Measurements from ENCODE around the gene MYO18A. TPM values are rescaled to one million over a fixed set of nuclear protein-coding genes. Genes with fewer than 3 reads are reported as not detected.
A peak's percentile ranks its signal among the peaks of the same experiment; 100 is the strongest.

Gene MYO18A
- total and polyA plus RNA-seq, 2 experiments from 2014 or later: 16.0 to 30.5 TPM

GRCh38 chr17:29063992-29064391 is 116.2 kb downstream of the MYO18A start:
- Histone ChIP-seq H3K4me3 (no peak overlapping the region), H4K20me1 (ENCODE audit: insufficient read depth) (no peaks in the 10 kb centered on the region), H3K9ac (no peak overlapping the region), H3K4me2 (ENCODE audit: unreplicated experiment) (no peak overlapping the region), H3K9me3 (ENCODE audit: low read depth) (no peaks in the 10 kb centered on the region), H3K27ac (no peak overlapping the region), H3K4me1 (ENCODE audit: insufficient read depth) (no peaks in the 10 kb centered on the region), H3K9me2 (ENCODE audit: insufficient read depth) (no peaks in the 10 kb centered on the region), H3K36me3 (ENCODE audit: low read depth) (no peaks in the 10 kb centered on the region), H2AFZ (no peak overlapping the region), H3K79me2 (ENCODE audit: insufficient read depth) (no peaks in the 10 kb centered on the region), H3K27me3 (replicated peaks; ENCODE audit: insufficient read depth) (no peaks in the 10 kb centered on the region; the same call in 1 of the 2 replicates), H3F3A (ENCODE audit: insufficient read depth) (0 out of 2 replicates have a peak, but pooled peaks cover 3% of the 10 kb centered on the region)
- WGBS, 2 experiments (ENCODE audit: low coverage in 1 of 2, low lambda C conversion rate in 2 of 2, missing lambda C conversion rate in 2 of 2): 61 to 70% methylated on average over 7 of the region's 7 CpGs
- DNase-seq: no peak
- TF ChIP-seq EZH2phosphoT487 (IDR thresholded peaks at IDR 0.05; ENCODE audit: insufficient read depth, low read depth): no peak
- TF ChIP-seq EZH2 (IDR thresholded peaks at IDR 0.05; ENCODE audit: insufficient read depth, poor library complexity, severe bottlenecking): no peak
- in situ Hi-C loops (cut with MboI): no loop called here

GRCh38 chr17:29062215-29062614 is 118.0 kb downstream of the MYO18A start:
- WGBS, 2 experiments (ENCODE audit: low coverage in 1 of 2, low lambda C conversion rate in 2 of 2, missing lambda C conversion rate in 2 of 2): 80 to 81% methylated on average over 9 of the region's 9 CpGs

GRCh38 chr17:29061036-29061435 is 119.2 kb downstream of the MYO18A start:
- Histone ChIP-seq H3K27me3 (replicated peaks; ENCODE audit: insufficient read depth) (peaks cover 18% of the 10 kb centered on the region), H4K20me1 (ENCODE audit: insufficient read depth) (no peaks in the 10 kb centered on the region), H3K79me2 (ENCODE audit: insufficient read depth) (no peaks in the 10 kb centered on the region), H3K4me2 (ENCODE audit: unreplicated experiment) (no peak overlapping the region), H3K9me3 (ENCODE audit: low read depth) (no peaks in the 10 kb centered on the region), H3K4me3 (no peak overlapping the region), H2AFZ (no peak overlapping the region), H3K27ac (no peak overlapping the region), H3K9ac (no peak overlapping the region), H3K9me2 (ENCODE audit: insufficient read depth) (no peaks in the 10 kb centered on the region), H3K36me3 (ENCODE audit: low read depth) (no peaks in the 10 kb centered on the region), H3F3A (ENCODE audit: insufficient read depth) (no peaks in the 10 kb centered on the region), H3K4me1 (ENCODE audit: insufficient read depth) (no peaks in the 10 kb centered on the region)
- TF ChIP-seq EZH2 (IDR thresholded peaks at IDR 0.05; ENCODE audit: insufficient read depth, poor library complexity, severe bottlenecking) (no peak), EZH2phosphoT487 (IDR thresholded peaks at IDR 0.05; ENCODE audit: insufficient read depth, low read depth) (no peak)
- in situ Hi-C loops (cut with MboI): no loop called here
- no peak for DNase-seq
- WGBS, 2 experiments (ENCODE audit: low coverage in 1 of 2, low lambda C conversion rate in 2 of 2, missing lambda C conversion rate in 2 of 2): 62 to 67% methylated on average over 8 of the region's 8 CpGs

More at GRCh38 chr17:29062215-29062614, 118.0 kb downstream of the MYO18A start:
- Histone ChIP-seq H2AFZ (no peak overlapping the region), H3K36me3 (ENCODE audit: low read depth) (no peaks in the 10 kb centered on the region), H3K4me1 (ENCODE audit: insufficient read depth) (no peaks in the 10 kb centered on the region), H3K4me3 (no peak overlapping the region), H3K9ac (no peak overlapping the region), H3K27me3 (replicated peaks; ENCODE audit: insufficient read depth) (peaks cover 6% of the 10 kb centered on the region), H3F3A (ENCODE audit: insufficient read depth) (no peaks in the 10 kb centered on the region), H3K79me2 (ENCODE audit: insufficient read depth) (no peaks in the 10 kb centered on the region), H3K4me2 (ENCODE audit: unreplicated experiment) (no peak overlapping the region), H3K9me3 (ENCODE audit: low read depth) (no peaks in the 10 kb centered on the region), H3K9me2 (ENCODE audit: insufficient read depth) (no peaks in the 10 kb centered on the region), H4K20me1 (ENCODE audit: insufficient read depth) (no peaks in the 10 kb centered on the region), H3K27ac (no peak overlapping the region)
- in situ Hi-C loops (cut with MboI): no loop called here
- TF ChIP-seq EZH2 (IDR thresholded peaks at IDR 0.05; ENCODE audit: insufficient read depth, poor library complexity, severe bottlenecking) (no peak), EZH2phosphoT487 (IDR thresholded peaks at IDR 0.05; ENCODE audit: insufficient read depth, low read depth) (no peak)
- DNase-seq: no peak

- no peaks in the 10 kb centered on the region for H3K79me2 ChIP-seq (ENCODE audit: insufficient read depth)
- H3K36me3 ChIP-seq (ENCODE audit: low read depth): no peaks in the 10 kb centered on the region
- no peak overlapping the region for H3K4me2 ChIP-seq (ENCODE audit: unreplicated experiment)
- in situ Hi-C loops (cut with MboI): no loop called here
- no peaks in the 10 kb centered on the region for H4K20me1 ChIP-seq (ENCODE audit: insufficient read depth)
- H3F3A ChIP-seq (ENCODE audit: insufficient read depth): no peaks in the 10 kb centered on the region
- WGBS, 2 experiments (ENCODE audit: low coverage in 1 of 2, low lambda C conversion rate in 2 of 2, missing lambda C conversion rate in 2 of 2): 59 to 75% methylated on average over 5 to 6 of the region's 6 CpGs
- H3K9me3 ChIP-seq (ENCODE audit: low read depth): no peaks in the 10 kb centered on the region
- H3K27me3 ChIP-seq (replicated peaks; ENCODE audit: insufficient read depth): peaks cover 24% of the 10 kb centered on the region
- H3K4me3 ChIP-seq: no peak overlapping the region
- TF ChIP-seq EZH2phosphoT487 (IDR thresholded peaks at IDR 0.05; ENCODE audit: insufficient read depth, low read depth) (no peak), EZH2 (IDR thresholded peaks at IDR 0.05; ENCODE audit: insufficient read depth, poor library complexity, severe bottlenecking) (no peak)
- no peak overlapping the region for H3K9ac ChIP-seq
- H3K9me2 ChIP-seq (ENCODE audit: insufficient read depth): no peaks in the 10 kb centered on the region
- H2AFZ ChIP-seq: no peak overlapping the region
- no peak for DNase-seq
- H3K27ac ChIP-seq: no peak overlapping the region
- H3K4me1 ChIP-seq (ENCODE audit: insufficient read depth): no peaks in the 10 kb centered on the region
Measured at GRCh38 chr17:29060475-29060874, 119.7 kb downstream of the MYO18A start.

- no peaks in the 10 kb centered on the region for H4K20me1 ChIP-seq (ENCODE audit: insufficient read depth)
- peak; percentile 79 for DNase-seq
- in situ Hi-C loops (cut with MboI): no loop called here
- H3K27me3 ChIP-seq (replicated peaks; ENCODE audit: insufficient read depth): peaks cover 30% of the 10 kb centered on the region
- no peaks in the 10 kb centered on the region for H3K4me1 ChIP-seq (ENCODE audit: insufficient read depth)
- H3K9me3 ChIP-seq (ENCODE audit: low read depth): no peaks in the 10 kb centered on the region
- no peak overlapping the region for H3K27ac ChIP-seq
- no peak overlapping the region for H3K4me2 ChIP-seq (ENCODE audit: unreplicated experiment)
- H2AFZ ChIP-seq: no peak overlapping the region
- no peak overlapping the region for H3K9ac ChIP-seq
- H3K36me3 ChIP-seq (ENCODE audit: low read depth): no peaks in the 10 kb centered on the region
- no peaks in the 10 kb centered on the region for H3K79me2 ChIP-seq (ENCODE audit: insufficient read depth)
- no peak for TF ChIP-seq EZH2phosphoT487 (IDR thresholded peaks at IDR 0.05; ENCODE audit: insufficient read depth, low read depth)
- no peak overlapping the region for H3K4me3 ChIP-seq
- WGBS, 2 experiments (ENCODE audit: low coverage in 1 of 2, low lambda C conversion rate in 2 of 2, missing lambda C conversion rate in 2 of 2): 63 to 75% methylated on average over 2 of the region's 2 CpGs
- no peaks in the 10 kb centered on the region for H3K9me2 ChIP-seq (ENCODE audit: insufficient read depth)
- no peaks in the 10 kb centered on the region for H3F3A ChIP-seq (ENCODE audit: insufficient read depth)
Measured at GRCh38 chr17:29059281-29059680, 120.9 kb downstream of the MYO18A start.
